Fibroblast of lung (primary cell): ENCODE measurements around the gene BCAS1. TPM values are rescaled to one million over a fixed set of nuclear protein-coding genes. Genes with fewer than 3 reads are reported as not detected.

ENCODE experiments used
- DNase-seq, 2 donors: peaks; one replicate each; pipeline versions ENCODE4 v3.0.0 to v3.0.0-alpha.2; 2010; ENCODE audit warnings: low read depth in 2 of 2
- H2AFZ ChIP-seq: 2 replicates; pipeline ENCODE4 v1.5.1; 2012; ENCODE audit warnings: low read length, control low read depth, inconsistent platforms
- H3K27ac ChIP-seq: 2 replicates; pipeline ENCODE4 v1.5.1; 2011; ENCODE audit warnings: low read length, control low read depth; ENCODE audit not compliant: insufficient read depth
- H3K27me3 ChIP-seq: 2 replicates; pipeline ENCODE4 v1.5.1; 2011; ENCODE audit warnings: mild to moderate bottlenecking, low read length; ENCODE audit not compliant: control insufficient read depth, insufficient read depth
- H3K36me3 ChIP-seq: 2 replicates; pipeline ENCODE4 v1.5.1; 2011; ENCODE audit warnings: low read length; ENCODE audit not compliant: control insufficient read depth, insufficient read depth
- H3K4me1 ChIP-seq: 2 replicates; pipeline ENCODE4 v1.5.1; 2011; ENCODE audit warnings: low read length; ENCODE audit not compliant: control insufficient read depth, insufficient read depth; ENCODE audit errors: extremely low read depth
- H3K4me2 ChIP-seq: 2 replicates; pipeline ENCODE4 v1.5.1; 2011; ENCODE audit warnings: low read length, control low read depth; ENCODE audit not compliant: insufficient read depth; ENCODE audit errors: extremely low read depth
- H3K4me3 ChIP-seq, 4 experiments: fragments of 200-600 bp in 1 of 4; sonication (generic) in 1 of 4; replicated peaks in 1 of 4; 2 replicates each; pipeline ENCODE4 v1.5.1; 2011 to 2016; ENCODE audit warnings: low read length in 4 of 4, low read depth in 3 of 4, mild to moderate bottlenecking in 3 of 4, control low read depth in 2 of 4, inconsistent platforms in 1 of 4, mixed read lengths in 1 of 4; ENCODE audit not compliant: insufficient read depth in 1 of 4; ENCODE audit errors: control extremely low read depth in 1 of 4
- H3K79me2 ChIP-seq: 2 replicates; pipeline ENCODE4 v1.5.1; 2012; ENCODE audit warnings: mild to moderate bottlenecking, low read length, inconsistent platforms; ENCODE audit not compliant: control insufficient read depth, insufficient read depth
- H3K9ac ChIP-seq: 2 replicates; pipeline ENCODE4 v1.5.1; 2011; ENCODE audit warnings: mild to moderate bottlenecking, low read length, control low read depth; ENCODE audit not compliant: insufficient read depth
- H3K9me3 ChIP-seq: 2 replicates; pipeline ENCODE4 v1.5.1; 2012; ENCODE audit warnings: low read depth, low read length; ENCODE audit not compliant: control insufficient read depth, insufficient read depth
- H4K20me1 ChIP-seq: 2 replicates; pipeline ENCODE4 v1.5.1; 2011; ENCODE audit warnings: low read length; ENCODE audit not compliant: control insufficient read depth, insufficient read depth; ENCODE audit errors: extremely low read depth
- CTCF ChIP-seq, 2 donors: IDR thresholded peaks in 1 of 2; conservative IDR thresholded peaks in 1 of 2; 1 replicate in 1 of 2; 2 replicates in 1 of 2; pipeline ENCODE4 v1.5.1; 2011 to 2012; ENCODE audit warnings: low read length in 2 of 2, control low read depth in 1 of 2, inconsistent platforms in 1 of 2, low read depth in 1 of 2, mild to moderate bottlenecking in 1 of 2
- EZH2 ChIP-seq: IDR thresholded peaks from 2 replicates; pipeline ENCODE4 v1.5.1; 2012; ENCODE audit warnings: low read length, control low read depth, mild to moderate bottlenecking; ENCODE audit errors: missing control alignments
- polyA plus RNA-seq, 2 donors: library from polyadenylated mRNA; depleted of rRNA in 1 of 2; stranded (reverse) in 1 of 2; unstranded in 1 of 2; fragments of >200 nt; gene quantifications; 2 replicates each; pipeline ENCODE4 v1.2.1, GENCODE V29; 2011 to 2012; ENCODE audit warnings: missing spikeins in 1 of 2
- total RNA-seq: library from RNA; depleted of rRNA; stranded (reverse); fragments of >200 nt; gene quantifications from 2 replicates; pipeline ENCODE4 v1.2.1, GENCODE V29; 2014

BCAS1 gene
- total and polyA plus RNA-seq, 2 donors (not counting 1 experiment from before 2014, with no cell fraction given): 0.17 TPM; not detected in 1

DNA sequence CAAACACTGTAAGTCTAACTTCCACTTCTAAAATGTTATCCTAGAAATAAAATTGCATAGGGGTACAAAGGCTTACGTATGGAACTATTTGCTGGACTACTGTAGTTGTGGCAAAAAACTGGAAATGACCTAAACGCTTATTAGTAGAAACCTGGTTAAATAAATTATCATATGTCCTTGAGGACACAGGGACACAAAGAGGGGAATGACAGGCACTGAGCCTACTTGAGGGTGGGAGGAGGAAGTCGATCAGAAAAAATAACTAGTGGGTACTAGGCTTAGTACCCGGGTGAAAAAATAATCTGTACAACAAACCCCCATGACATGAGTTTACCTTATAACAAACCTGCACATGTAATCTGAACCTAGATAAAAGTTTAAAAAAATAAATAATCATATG, 28.4 kb downstream of the BCAS1 start:
- no peak for TF ChIP-seq EZH2
- no peak for TF ChIP-seq CTCF (conservative IDR thresholded peaks at IDR 0.05 in 1 of 2, IDR thresholded peaks at IDR 0.05 in 1 of 2; ENCODE audit: low read depth in 1 of 2, low read length in 2 of 2)
- H3K27ac ChIP-seq: no peak overlapping the region
- DNase-seq: no peak
- H2AFZ ChIP-seq: no peak overlapping the region
- H3K27me3 ChIP-seq: no peaks in the 10 kb centered on the region
- H3K4me3 ChIP-seq: no peak overlapping the region
- H3K36me3 ChIP-seq: no peaks in the 10 kb centered on the region
- no peaks in the 10 kb centered on the region for H3K9me3 ChIP-seq
- H3K9ac ChIP-seq: no peak overlapping the region
- H3K79me2 ChIP-seq: no peaks in the 10 kb centered on the region
- peaks cover 2% of the 10 kb centered on the region for H3K4me1 ChIP-seq
- no peak overlapping the region for H3K4me2 ChIP-seq
- no peaks in the 10 kb centered on the region for H4K20me1 ChIP-seq

- no peak overlapping the region for H3K9ac ChIP-seq
- H3K79me2 ChIP-seq: no peaks in the 10 kb centered on the region
- no peak overlapping the region for H3K4me2 ChIP-seq
- H3K27me3 ChIP-seq: no peaks in the 10 kb centered on the region
- TF ChIP-seq EZH2: no peak
- H4K20me1 ChIP-seq: no peaks in the 10 kb centered on the region
- no peak overlapping the region for H2AFZ ChIP-seq
- H3K9me3 ChIP-seq: no peaks in the 10 kb centered on the region
- DNase-seq: no peak
- no peak overlapping the region for H3K4me3 ChIP-seq
- no peaks in the 10 kb centered on the region for H3K36me3 ChIP-seq
- no peak overlapping the region for H3K27ac ChIP-seq
- peaks cover 2% of the 10 kb centered on the region for H3K4me1 ChIP-seq
Observed at GRCh38 chr20:54041336-54041735, 29.1 kb downstream of the BCAS1 start.

DNA sequence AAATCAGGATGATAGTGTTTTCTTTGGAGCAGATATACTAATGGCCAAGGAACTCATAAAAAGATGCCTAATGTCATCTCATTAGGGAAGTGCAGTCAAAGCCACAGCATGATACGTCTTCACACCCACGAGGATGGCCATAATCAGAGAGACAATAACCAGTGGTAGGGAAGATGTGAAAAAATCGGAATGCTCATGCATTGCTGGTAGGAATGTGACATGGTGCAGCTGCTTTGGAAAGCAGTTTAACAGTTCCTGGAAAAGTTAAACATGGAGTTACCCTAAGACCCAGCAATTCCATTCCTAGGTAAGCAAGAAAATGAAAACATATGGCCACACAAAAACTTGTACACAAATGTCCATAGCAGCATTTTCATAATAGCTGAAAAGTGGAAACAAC, 29.9 kb downstream of the BCAS1 start:
- TF ChIP-seq EZH2: no peak
- no peak for TF ChIP-seq CTCF (conservative IDR thresholded peaks at IDR 0.05 in 1 of 2, IDR thresholded peaks at IDR 0.05 in 1 of 2; ENCODE audit: low read depth in 1 of 2, low read length in 2 of 2)
- Histone ChIP-seq H3K9ac (no peak overlapping the region), H3K4me2 (no peak overlapping the region), H3K4me1 (peaks cover 2% of the 10 kb centered on the region), H3K36me3 (no peaks in the 10 kb centered on the region), H3K27ac (no peak overlapping the region), H3K4me3 (no peak overlapping the region), H4K20me1 (no peaks in the 10 kb centered on the region), H3K79me2 (no peaks in the 10 kb centered on the region), H3K27me3 (no peaks in the 10 kb centered on the region), H2AFZ (no peak overlapping the region), H3K9me3 (no peaks in the 10 kb centered on the region)
- no peak for DNase-seq
